Measurements from ENCODE around the gene CSNK1D.
"Not testable (repeated sequence)": the region's sequence is repeated elsewhere in the genome, so short reads cannot be mapped to it uniquely, and the experiment has no call there.

The CSNK1D gene

DNA sequence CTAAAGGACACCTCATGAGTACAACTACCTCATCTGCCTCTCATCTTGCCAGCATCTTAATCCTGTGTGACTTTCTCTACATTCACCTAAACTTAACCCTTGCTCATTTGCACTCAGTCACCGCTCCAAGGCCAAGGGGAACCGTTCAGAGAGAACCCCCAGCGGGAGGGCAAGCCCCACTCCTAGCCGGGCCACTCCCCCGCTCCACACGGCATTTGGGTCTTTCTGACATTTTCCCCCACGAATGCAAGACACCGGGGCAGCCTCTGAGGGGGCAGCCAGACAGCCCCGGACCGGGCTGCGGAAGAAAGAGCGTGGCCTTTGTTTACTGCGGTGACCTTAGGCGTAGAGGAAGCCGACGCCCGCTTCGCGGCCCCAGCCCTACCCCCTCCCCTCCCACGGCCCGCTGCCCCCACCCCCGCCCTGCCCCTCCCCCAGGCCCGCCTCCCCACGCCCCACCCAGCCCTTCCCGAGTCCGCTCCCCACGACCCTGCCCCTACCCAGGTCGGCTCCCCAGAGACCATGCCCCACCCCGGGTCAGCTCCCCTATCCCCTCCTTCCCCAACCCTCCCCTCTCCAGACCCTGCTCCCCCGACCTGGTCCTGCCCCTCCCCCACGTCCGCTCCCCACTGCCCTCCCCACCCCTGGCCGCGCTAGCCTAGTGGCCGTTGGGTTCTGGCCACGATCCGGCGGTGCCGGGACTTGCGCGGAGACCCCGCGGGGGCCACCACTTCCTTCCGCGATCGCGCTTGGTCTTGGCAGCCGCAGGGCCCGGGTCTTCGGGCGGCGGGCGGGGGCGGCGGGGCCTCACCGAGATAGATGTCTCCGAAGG is 789 bp downstream of the CSNK1D start:
- DNase-seq, result no peak

DNA sequence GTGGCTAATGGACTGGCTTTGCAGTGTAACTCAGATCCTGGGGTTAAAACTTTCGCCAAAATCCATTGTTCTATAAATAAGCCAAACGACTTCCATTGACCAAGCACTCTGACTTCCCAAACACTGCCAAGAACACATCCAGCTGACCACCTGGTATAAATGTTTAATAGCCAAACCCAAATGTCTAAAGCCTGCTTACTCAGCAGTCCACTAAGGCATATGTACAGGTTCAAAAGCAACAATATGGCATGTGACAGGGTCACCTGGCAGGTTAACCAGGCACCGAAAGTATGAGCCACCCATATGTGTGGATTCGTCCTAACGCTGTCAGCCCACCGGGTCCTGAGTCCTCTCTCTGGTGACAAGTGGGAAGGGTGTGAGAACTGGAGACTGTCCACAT is 2.1 kb downstream of the CSNK1D start:
- DNase-seq, result no peak

DNA sequence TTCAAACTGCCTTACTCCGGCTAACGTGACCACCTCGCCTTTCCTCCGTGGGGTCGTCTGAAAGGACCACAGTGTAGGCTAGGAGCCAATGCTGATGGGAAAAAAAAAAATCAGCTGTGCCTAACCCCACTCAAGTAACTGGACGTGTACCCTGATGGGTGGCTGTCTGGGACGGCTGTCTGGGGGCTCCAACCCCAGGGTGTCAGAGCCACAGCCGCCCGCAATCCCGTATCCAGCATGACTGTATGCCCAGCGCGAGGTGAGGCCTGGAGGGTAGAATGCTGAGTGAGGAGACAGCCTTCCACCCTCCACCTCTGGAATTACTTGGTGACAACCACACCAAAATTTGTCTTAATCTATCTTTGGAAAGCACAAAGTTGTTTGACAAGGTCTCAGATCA is 2.8 kb downstream of the CSNK1D start:
- DNase-seq, result no peak

GRCh38 chr17:82269882-82270500 is 3.5 kb downstream of the CSNK1D start:
- no peak for DNase-seq

DNA sequence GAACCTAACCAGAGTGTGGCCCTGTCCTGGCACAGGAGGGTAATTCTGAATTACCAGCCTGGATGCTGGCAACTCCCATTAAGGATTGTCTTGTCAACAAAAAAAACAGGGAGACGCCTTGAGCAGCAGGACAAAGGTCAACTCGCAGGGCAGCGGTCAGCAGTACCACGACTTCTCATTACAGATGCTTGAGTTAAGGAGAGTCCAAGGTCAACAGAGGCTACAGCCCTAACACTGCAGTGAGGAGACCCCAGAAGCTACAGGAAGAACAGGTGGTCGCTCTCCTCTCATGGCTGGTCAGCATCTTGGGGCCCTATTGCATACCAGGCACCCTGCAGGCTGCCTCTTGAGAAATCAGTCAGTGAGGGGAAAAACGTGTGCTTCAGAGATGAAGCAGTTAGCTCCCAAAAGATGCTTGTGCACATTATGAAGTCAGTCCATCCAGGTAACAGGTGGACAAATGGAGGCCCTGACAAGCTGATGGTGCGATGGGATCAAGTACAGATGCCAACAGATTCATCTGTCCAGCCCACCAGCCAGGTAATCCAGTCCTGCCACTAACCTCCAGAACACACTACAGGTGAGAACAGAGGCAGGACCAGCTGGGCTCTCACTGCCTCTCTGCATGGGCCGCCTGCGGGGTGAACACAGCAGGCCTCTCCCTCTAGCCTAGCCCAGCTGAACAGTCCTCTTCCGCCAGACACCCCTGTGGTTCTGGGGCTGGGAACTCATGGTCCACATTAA is 4.2 kb downstream of the CSNK1D start:
- no peak for DNase-seq

DNA sequence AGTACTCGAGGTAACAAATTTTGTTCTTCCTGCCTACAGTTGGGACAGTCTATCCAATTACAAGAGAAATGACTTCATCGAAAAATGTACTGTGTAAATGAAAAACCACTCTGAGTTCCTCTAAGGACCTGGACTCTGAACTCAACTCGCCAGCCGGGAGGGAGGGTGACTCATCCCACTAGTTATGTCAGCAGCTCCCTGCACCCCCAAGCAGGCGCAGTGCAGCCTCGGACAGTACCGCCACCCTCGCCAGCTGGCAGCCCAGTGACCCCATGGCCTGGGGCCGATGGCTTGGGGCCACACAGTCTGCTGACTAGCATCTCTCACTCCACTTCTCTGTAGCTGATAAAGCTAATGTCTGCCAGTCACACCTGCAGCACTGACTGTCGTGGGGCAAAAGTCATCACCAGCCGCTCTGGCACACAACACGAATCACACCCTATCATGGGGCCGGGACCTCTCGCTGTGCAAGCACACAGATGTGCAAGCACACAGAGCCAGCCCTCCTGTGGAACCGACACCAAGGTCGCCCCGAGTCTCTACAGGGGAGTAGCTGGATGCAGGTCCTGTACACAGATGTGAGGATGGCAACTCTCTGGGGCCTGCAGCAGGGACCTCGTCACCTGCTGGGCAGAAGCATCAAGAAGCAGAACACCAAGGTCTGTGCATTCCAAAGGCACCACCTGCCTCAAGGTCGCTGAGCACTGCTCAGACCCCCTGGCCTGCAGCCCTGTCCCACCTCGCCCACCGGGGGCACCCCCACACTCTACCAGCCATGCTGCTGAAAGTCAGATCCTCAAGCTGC is 5.7 kb downstream of the CSNK1D start:
- no peak for DNase-seq

DNA sequence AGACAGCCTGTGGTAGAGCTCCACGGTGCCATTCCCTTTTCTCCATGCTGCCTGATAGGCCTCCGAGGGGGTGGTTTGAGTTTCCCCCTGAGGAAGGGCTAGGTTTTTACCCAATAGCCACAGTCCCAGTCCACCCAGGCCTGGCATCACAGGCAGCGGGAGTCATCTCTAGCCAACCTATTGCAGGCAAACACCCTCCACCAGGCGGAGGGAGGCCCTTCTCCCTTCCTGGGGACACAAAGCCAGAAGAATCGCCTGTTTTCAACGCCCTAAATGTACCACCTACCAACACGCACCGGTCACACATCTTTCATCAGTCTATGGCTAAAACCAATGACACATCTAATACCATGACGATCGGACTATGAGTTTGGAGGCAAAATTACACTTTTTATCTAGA is 7.4 kb downstream of the CSNK1D start:
- DNase-seq, result no peak

DNA sequence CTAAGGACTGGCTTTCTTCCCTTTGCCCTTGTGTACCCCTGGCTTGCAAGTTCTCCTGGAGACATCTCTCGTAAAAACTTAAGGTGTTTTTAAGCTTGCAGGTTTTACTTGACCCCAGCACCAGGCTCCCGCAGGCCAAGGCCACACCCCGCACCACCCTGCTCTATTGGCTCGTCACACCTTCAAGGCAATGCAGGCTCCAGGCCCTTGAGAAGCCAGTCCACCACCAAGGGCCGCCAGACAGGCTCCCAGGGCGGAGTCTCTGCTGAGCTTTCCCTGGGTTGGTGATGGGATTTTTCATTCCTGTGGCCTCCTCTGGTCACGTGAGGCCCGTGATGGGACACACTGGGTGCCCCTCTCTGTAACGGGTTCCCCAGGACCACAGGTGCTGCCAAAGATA is 9.9 kb downstream of the CSNK1D start:
- DNase-seq, result no peak

DNA sequence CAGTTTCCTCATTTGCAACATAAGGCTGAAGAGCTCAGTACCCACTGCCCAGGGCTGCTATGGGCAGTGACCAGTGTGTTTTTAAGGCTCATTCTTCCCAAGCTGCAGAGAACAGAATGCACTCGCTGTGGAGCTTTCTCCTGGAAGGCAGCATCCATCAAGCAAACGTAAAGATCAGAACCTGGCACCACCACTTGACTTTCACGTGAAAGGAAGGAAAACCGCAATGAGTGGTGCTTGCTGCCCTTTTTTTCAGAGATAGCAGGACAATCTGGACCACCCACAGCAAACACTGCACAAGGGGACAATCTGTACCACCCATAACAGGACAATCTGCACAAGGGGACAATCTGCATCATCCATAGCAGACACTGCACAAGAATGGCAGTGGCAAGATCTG is 11.2 kb downstream of the CSNK1D start:
- DNase-seq, result no peak

DNA sequence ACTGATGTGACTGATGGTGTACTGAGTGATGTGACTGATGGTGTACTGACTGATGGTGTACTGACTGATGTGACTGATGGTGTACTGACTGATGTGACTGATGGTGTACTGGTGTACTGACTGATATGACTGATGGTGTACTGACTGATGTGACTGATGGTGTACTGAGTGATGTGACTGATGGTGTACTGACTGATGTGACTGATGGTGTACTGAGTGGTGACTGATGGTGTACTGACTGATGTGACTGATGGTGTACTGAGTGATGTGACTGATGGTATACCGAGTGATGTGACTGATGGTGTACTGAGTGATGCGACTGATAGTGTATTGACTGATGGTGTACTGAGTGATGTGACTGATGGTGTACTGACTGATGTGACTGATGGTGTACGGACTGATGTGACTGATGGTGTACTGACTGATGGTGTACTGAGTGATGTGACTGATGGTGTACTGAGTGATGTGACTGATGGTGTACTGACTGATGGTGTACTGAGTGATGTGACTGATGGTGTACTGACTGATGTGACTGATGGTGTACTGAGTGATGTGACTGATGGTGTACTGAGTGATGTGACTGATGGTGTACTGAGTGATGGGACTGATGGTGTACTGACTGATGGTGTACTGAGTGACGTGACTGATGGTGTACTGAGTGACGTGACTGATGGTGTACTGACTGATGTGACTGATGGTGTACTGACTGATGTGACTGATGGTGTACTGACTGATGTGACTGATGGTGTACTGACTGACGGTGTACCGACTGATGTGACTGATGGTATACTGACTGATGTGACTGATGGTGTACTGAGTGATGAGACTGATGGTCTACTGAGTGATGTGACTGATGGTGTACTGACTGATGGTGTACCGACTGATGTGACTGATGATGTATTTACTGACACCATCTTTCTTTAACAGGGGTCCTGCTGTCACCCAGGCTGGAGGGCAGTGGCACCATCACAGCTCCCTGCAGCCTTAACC is 13.2 kb downstream of the CSNK1D start:
- not testable (repeated sequence) for DNase-seq

DNA sequence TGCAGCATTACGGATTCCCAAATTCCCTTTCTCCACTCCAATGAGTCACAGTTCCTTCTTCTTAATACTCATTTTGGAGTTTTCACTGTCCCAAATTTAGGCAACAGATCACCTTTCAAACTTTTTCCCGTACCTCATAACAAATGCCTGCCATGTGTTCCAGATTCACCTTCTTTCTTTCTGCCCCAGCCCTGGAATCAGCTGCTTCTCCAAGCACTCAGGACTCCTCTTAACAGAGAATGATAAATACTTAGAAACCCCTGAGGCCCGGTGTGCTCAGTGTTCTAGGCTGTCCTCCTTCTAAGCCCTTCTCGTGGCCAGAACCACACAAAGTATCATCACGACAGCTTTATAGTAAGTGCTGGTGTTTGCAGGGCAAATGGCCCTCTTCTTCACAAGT is 14.9 kb downstream of the CSNK1D start:
- DNase-seq, result no peak

- DNase-seq, result peak; percentile 68
Measured at GRCh38 chr17:82257473-82257872, 16.0 kb downstream of the CSNK1D start.

DNA sequence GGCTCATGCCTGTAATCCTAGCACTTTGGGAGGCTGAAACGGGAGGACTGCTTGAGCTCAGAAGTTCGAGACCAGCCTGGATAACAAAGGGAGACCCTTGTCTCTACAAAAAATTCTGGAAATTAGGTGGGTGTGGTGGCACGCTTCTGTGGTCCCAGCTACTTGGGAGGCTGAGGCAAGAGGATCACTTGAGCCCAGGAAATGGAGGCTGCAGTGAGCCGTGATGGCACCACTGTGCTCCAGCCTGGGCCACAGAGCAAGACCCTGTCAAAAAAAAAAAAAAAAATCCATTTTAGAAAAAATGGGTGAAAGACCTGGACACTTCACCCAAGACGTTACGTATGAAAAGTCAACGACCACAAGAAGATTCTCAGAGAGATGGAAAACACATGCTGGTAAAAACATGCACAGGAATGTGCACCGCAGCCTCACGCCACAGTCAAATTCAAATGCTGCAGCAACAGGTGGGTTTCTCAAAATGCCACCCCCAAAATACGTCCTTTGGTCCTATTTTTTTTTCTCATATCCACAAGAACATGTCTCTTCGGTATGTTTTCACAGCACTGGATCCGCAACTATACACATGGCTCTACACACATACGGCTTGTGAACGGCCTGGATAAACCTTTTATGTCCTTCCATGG is 17.1 kb downstream of the CSNK1D start:
- no peak for DNase-seq

DNA sequence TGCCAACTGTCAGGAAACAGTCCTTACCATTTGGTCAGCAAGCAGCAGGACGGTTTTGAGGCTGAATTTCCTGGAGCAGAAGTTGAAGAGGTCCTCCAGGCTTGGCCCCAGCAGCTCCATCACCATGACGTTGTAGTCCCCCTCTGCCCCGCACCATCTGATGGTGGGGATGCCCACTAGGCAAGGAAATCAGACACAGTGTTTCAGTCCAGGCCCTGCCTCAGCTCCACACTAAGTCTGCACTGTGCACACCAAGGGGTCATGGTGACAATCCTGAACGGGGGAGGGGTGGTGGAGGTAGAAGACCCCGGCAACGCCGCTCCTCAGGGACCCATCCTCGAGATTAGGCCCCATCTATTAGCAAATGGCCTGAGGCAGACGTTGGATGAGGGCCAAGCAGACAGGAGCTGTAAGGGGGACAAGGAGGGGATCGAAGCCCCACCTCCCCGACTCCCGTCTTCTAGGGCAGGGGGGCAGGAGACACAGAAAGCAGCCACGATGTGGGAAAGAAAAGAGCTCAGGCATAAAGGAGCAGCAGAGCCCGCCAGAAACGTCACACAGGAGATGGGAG is 18.0 kb downstream of the CSNK1D start:
- no peak for DNase-seq

DNA sequence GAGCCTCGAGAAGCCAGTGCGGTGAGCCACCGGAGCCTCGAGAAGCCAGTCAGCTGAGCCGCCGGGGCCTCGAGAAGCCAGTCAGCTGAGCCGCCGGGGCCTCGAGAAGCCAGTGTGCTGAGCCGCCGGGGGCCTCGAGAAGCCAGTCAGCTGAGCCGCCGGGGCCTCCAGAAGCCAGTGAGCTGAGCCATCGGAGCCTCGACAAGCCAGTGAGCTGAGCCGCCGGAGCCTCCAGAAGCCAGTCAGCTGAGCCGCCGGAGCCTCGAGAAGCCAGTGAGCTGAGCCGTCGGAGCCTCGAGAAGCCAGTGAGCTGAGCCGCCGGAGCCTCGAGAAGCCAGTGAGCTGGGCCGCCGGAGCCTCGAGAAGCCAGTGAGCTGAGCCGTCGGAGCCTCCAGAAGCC is 18.8 kb downstream of the CSNK1D start:
- not testable (repeated sequence) for DNase-seq

GRCh38 chr17:82254096-82254495 is 19.4 kb downstream of the CSNK1D start:
- DNase-seq, result not testable (repeated sequence)

- DNase-seq, result no peak
Measured at GRCh38 chr17:82253179-82253544, 20.3 kb downstream of the CSNK1D start.

GRCh38 chr17:82252511-82253178 is 20.9 kb downstream of the CSNK1D start:
- DNase-seq, result no peak

DNA sequence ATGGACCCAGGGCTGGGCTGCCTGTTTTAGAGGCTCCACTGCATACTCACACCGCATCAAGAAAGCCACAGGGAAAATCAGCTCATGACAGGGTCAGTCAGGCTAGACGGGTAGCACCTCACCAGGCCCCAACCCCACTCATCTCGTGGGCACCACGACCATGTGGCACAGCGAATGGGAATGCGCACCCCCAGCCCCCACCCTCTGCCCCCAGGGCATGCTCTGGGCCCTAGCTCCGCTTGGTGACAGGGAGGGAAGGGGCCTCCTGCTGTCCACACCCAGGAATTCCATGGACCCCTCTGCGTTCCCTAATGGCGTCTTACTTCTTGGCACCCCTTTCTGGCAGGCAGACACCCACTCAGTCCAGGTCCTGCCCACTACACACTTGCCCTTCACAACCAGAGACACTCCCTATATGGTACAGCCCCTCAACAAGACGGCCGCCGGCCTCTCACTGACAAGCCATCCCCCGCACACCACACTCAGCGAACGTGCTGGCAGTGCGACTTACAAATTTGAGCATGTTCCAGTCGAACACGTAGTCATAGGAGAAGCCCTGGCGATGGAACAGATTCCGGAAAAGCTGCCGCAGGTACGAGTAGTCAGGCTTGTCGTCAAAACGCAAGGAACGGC is 22.5 kb downstream of the CSNK1D start:
- peak; percentile 17 for DNase-seq

Data from 8988T (cell line).